ENCODE measurements around the gene LZTR1.

Gene LZTR1

DNA sequence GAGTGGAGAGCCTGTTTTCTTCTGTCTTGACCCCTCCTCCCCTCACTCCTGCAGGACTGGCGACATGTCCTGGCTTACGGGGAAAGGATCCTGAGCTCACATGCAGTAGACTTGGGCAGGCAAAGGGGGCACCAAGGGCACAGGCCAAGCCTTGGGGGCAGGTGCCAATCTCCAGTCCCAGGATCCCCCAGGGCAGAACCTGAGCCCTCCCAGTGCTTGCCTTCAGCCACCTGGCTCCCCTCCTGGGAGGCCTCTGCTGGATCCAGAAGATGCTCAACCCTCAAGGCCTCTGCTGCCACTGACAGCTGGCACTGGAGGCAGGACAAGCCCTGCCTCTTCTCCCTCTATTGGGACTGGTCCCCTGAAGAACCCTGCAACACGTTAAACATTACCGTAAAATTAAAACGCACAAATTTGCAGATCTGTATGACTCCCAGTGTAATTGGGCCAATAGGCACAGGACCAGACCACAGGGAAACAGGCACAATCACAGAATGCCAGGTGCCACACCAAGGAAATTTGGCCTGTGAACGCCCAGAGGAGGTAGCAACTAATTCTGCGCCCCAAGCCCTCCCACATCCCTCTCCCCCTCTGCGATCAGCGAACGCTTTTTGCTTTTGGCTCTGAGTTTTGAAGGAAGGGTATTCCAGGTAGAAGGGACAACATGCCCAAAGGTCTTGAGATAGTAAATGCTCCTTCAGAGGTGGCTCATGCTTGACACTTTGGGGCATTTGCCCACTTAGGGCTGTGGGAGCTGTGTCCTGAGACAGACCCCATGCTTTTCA is 967 bp upstream of the LZTR1 start:
- DNase-seq: no peak
- Histone ChIP-seq H3K27ac (ENCODE audit: insufficient read depth, low read length, poor library complexity, severe bottlenecking) (peak overlapping the region; percentile 64), H3K4me3 (ENCODE audit: insufficient read depth, low read depth, low read length, poor library complexity, severe bottlenecking) (peak overlapping the region; percentile 70), H3K9me3 (ENCODE audit: control insufficient read depth, low read length) (no peaks in the 10 kb centered on the region), H3K4me1 (ENCODE audit: control insufficient read depth, insufficient read depth, low read length, poor library complexity, severe bottlenecking) (peaks cover 19% of the 10 kb centered on the region), H3K36me3 (ENCODE audit: control insufficient read depth, insufficient read depth, low read length) (peaks cover 5% of the 10 kb centered on the region), H3K27me3 (replicated peaks; ENCODE audit: control insufficient read depth, insufficient read depth, low read length, poor library complexity, severe bottlenecking) (no peaks in the 10 kb centered on the region)

DNA sequence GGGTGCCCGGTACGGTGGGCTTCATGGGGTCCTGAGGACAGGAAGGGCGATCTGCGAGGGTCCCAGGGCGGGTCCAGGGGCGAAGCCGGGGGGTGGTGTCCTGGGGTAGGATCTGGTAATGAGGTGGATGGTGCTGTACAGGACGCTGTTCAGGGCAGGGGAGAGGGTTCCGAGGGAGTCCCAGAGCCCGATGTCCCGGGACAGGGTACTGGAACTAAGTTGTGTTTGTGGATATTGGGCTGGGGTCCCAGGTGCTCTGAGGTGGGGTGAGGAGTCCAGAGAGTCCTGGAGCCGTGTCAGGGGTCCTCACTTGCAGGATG is 426 bp downstream of the LZTR1 start:
- Histone ChIP-seq H3K27me3 (replicated peaks; ENCODE audit: control insufficient read depth, insufficient read depth, low read length, poor library complexity, severe bottlenecking) (no peaks in the 10 kb centered on the region), H3K36me3 (ENCODE audit: control insufficient read depth, insufficient read depth, low read length) (peaks cover 11% of the 10 kb centered on the region), H3K27ac (ENCODE audit: insufficient read depth, low read length, poor library complexity, severe bottlenecking) (peak overlapping the region; percentile 64), H3K9me3 (ENCODE audit: control insufficient read depth, low read length) (no peaks in the 10 kb centered on the region), H3K4me3 (ENCODE audit: insufficient read depth, low read depth, low read length, poor library complexity, severe bottlenecking) (peak overlapping the region; percentile 70), H3K4me1 (ENCODE audit: control insufficient read depth, insufficient read depth, low read length, poor library complexity, severe bottlenecking) (peaks cover 19% of the 10 kb centered on the region)
- DNase-seq: no peak

DNA sequence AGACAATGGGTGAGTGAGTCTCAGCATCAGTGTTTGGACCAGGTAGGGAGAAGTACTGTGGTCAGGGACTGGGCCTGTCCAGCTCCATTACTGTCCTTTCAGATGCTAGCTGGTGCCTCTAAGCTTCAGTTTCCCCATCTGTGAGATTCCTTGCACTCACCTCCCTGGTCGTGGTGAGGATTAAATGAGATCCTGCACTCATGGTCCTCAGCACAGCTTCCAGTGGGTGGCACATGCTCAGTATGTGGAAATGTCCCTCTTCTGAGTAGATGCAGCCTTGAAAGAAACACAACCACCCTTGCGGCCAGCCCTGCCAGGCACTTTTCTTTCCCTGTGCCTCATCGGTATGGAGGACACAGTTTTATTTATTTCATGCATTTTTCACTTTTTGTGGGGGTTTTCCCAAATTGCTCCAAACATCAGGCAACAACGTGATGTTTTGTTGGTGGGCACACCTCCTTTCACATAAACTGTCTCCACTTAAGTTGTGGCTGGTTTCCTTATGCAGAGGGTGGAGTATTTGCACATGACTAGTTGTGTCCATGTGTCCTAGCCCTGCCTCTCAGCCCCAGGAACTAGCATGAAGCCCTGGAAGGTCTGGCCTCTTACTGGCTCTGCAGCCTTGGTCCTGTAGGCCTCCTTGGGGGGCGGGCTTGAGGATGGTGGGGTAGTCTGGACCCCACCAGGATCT is 1.1 kb downstream of the LZTR1 start:
- Histone ChIP-seq H3K9me3 (ENCODE audit: control insufficient read depth, low read length) (no peaks in the 10 kb centered on the region), H3K36me3 (ENCODE audit: control insufficient read depth, insufficient read depth, low read length) (peaks cover 16% of the 10 kb centered on the region), H3K27ac (ENCODE audit: insufficient read depth, low read length, poor library complexity, severe bottlenecking) (peak overlapping the region; percentile 64), H3K27me3 (replicated peaks; ENCODE audit: control insufficient read depth, insufficient read depth, low read length, poor library complexity, severe bottlenecking) (no peaks in the 10 kb centered on the region), H3K4me1 (ENCODE audit: control insufficient read depth, insufficient read depth, low read length, poor library complexity, severe bottlenecking) (peaks cover 19% of the 10 kb centered on the region), H3K4me3 (ENCODE audit: insufficient read depth, low read depth, low read length, poor library complexity, severe bottlenecking) (no peak overlapping the region)
- no peak for DNase-seq

DNA sequence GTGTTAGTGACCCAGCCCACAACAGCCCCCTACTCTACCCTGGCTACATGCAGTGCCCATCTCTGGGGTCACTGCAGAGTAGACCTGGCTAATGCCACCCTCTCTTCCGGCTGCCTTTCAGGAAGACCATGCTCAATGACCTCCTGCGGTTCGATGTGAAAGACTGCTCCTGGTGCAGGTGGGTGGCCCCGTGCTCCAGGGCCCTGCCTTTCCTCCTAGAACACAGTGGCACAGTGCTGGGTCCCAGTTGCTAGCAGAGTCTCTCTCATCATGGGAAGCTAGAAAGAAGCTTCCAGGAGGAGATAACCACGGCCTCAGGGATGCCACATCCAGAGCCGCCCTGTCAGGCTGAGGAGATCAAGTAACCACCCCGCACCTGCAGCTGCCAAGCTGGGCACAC is 3.6 kb downstream of the LZTR1 start:
- Histone ChIP-seq H3K36me3 (ENCODE audit: control insufficient read depth, insufficient read depth, low read length) (peaks cover 16% of the 10 kb centered on the region), H3K4me3 (ENCODE audit: insufficient read depth, low read depth, low read length, poor library complexity, severe bottlenecking) (no peak overlapping the region), H3K9me3 (ENCODE audit: control insufficient read depth, low read length) (no peaks in the 10 kb centered on the region), H3K27ac (ENCODE audit: insufficient read depth, low read length, poor library complexity, severe bottlenecking) (no peak overlapping the region), H3K27me3 (replicated peaks; ENCODE audit: control insufficient read depth, insufficient read depth, low read length, poor library complexity, severe bottlenecking) (no peaks in the 10 kb centered on the region), H3K4me1 (ENCODE audit: control insufficient read depth, insufficient read depth, low read length, poor library complexity, severe bottlenecking) (peaks cover 16% of the 10 kb centered on the region)
- DNase-seq: no peak

DNA sequence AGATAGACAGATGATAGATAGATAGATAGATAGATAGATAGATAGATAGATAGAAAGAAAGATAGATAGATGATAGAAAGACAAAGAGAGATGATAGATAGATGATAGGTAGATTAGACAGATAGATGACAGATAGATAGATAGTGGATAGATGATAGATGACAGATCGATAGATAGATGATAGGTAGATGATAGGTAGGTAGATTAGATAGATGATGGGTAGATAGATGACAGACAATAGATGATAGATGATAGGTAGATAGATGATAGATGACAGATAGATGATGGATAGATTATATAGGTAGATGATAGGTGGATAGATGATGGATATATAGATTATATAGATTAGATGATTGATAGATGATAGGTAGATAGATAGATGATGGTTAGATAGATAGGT is 4.3 kb downstream of the LZTR1 start:
- no peak for DNase-seq
- Histone ChIP-seq H3K27ac (ENCODE audit: insufficient read depth, low read length, poor library complexity, severe bottlenecking) (no peak overlapping the region), H3K9me3 (ENCODE audit: control insufficient read depth, low read length) (no peaks in the 10 kb centered on the region), H3K4me1 (ENCODE audit: control insufficient read depth, insufficient read depth, low read length, poor library complexity, severe bottlenecking) (peaks cover 10% of the 10 kb centered on the region), H3K36me3 (ENCODE audit: control insufficient read depth, insufficient read depth, low read length) (peaks cover 16% of the 10 kb centered on the region), H3K27me3 (replicated peaks; ENCODE audit: control insufficient read depth, insufficient read depth, low read length, poor library complexity, severe bottlenecking) (no peaks in the 10 kb centered on the region), H3K4me3 (ENCODE audit: insufficient read depth, low read depth, low read length, poor library complexity, severe bottlenecking) (no peak overlapping the region)

DNA sequence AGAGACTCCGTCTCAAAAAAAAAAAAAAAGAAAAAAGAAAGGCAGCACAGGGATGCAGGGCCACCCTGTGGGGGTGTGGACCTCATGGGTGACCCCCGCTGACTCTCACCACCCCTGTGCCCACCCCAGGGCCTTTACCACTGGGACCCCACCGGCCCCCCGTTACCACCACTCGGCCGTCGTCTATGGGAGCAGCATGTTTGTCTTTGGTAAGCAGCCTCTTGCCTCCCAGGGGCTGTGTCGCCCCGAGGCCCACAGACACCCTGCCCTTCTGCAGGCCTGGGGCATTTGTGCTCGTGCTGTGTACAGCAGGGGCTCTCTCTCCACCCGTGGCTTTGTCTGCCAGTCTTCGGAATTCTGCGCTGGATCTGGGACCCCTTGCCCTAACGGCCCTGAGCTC is 5.3 kb downstream of the LZTR1 start:
- no peak for DNase-seq
- Histone ChIP-seq H3K36me3 (ENCODE audit: control insufficient read depth, insufficient read depth, low read length) (peaks cover 26% of the 10 kb centered on the region), H3K4me1 (ENCODE audit: control insufficient read depth, insufficient read depth, low read length, poor library complexity, severe bottlenecking) (peaks cover 6% of the 10 kb centered on the region), H3K4me3 (ENCODE audit: insufficient read depth, low read depth, low read length, poor library complexity, severe bottlenecking) (no peak overlapping the region), H3K27ac (ENCODE audit: insufficient read depth, low read length, poor library complexity, severe bottlenecking) (no peak overlapping the region), H3K9me3 (ENCODE audit: control insufficient read depth, low read length) (no peaks in the 10 kb centered on the region), H3K27me3 (replicated peaks; ENCODE audit: control insufficient read depth, insufficient read depth, low read length, poor library complexity, severe bottlenecking) (no peaks in the 10 kb centered on the region)

DNA sequence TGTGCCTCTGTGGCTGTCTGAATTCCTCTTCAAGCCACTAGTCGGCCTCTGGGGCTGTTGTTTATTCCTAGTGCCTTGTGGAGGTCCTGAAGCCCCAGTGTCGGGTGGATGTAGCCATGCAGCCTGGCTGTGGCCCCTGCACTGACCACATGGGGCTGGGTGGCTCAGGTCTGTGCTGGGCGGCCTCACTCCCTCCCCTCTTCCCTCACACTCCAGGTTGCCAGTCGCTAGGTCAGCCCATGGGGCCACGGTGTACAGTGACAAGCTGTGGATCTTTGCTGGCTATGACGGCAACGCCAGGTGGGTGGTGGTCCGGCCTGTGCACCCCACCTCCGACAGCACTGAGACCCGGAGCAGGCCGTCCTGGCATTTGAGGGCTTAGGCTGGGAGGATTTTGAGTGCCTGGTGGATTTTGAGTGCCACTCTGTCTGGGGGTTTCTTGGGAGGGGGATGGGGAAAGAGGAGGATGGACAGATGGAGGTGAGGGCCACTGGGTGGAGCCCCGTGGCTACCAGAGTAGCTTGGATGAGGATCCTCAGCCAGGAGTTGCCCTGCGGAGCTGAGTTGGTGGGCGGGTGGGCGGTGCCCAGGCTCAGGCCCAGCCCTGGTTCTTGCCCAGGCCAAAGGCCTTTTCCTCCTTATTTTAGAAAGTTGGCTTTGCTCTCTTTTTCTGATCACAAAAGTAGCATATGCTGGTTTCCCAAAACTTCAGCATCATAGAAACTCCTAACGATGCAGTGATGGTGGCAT is 6.7 kb downstream of the LZTR1 start:
- Histone ChIP-seq H3K9me3 (ENCODE audit: control insufficient read depth, low read length) (no peaks in the 10 kb centered on the region), H3K27ac (ENCODE audit: insufficient read depth, low read length, poor library complexity, severe bottlenecking) (no peak overlapping the region), H3K4me1 (ENCODE audit: control insufficient read depth, insufficient read depth, low read length, poor library complexity, severe bottlenecking) (no peaks in the 10 kb centered on the region), H3K4me3 (ENCODE audit: insufficient read depth, low read depth, low read length, poor library complexity, severe bottlenecking) (no peak overlapping the region), H3K36me3 (ENCODE audit: control insufficient read depth, insufficient read depth, low read length) (peaks cover 34% of the 10 kb centered on the region), H3K27me3 (replicated peaks; ENCODE audit: control insufficient read depth, insufficient read depth, low read length, poor library complexity, severe bottlenecking) (no peaks in the 10 kb centered on the region)
- DNase-seq: no peak

DNA sequence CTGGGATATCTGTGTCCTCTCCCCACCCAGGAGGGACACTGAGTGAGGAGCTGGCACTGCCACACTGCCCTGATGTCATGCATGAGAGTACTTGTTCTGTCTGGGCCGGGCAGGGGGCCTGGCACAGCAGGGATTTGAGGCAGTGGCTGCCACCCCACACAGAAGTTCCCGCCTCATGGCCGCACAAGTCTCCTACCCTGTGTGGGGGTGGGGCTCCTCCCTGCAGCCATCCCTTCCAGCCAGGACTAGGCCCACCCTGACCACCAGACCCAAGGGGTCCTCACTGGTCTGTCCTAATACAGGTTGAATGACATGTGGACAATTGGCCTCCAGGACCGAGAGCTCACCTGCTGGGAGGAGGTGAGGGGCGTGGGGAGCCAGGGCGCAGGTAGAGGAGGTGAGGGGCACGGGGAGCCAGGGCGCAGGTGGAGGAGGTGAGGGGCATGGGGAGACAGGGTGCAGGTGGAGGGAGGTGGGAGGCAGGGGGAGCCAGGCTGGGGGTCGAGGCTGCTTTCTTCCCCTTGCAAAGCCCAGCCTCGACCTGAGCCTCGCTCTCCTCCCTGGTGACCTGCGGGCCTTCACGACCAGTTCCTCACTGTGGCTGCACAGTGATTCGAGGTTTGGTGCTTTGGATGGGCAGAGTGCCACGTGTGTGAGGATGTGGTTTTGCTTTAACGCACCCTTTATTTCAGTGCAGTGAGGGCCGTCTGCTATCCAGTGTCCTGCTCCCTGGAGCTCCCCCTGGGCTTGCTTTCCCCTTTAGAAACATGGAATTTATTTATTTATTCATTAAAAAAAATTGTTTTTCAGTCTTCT is 7.4 kb downstream of the LZTR1 start:
- H3K27me3 ChIP-seq (replicated peaks; ENCODE audit: control insufficient read depth, insufficient read depth, low read length, poor library complexity, severe bottlenecking): no peaks in the 10 kb centered on the region
- no peak overlapping the region for H3K27ac ChIP-seq (ENCODE audit: insufficient read depth, low read length, poor library complexity, severe bottlenecking)
- no peaks in the 10 kb centered on the region for H3K4me1 ChIP-seq (ENCODE audit: control insufficient read depth, insufficient read depth, low read length, poor library complexity, severe bottlenecking)
- no peak for DNase-seq
- no peaks in the 10 kb centered on the region for H3K9me3 ChIP-seq (ENCODE audit: control insufficient read depth, low read length)
- peaks cover 31% of the 10 kb centered on the region for H3K36me3 ChIP-seq (ENCODE audit: control insufficient read depth, insufficient read depth, low read length)
- H3K4me3 ChIP-seq (ENCODE audit: insufficient read depth, low read depth, low read length, poor library complexity, severe bottlenecking): no peak overlapping the region

DNA sequence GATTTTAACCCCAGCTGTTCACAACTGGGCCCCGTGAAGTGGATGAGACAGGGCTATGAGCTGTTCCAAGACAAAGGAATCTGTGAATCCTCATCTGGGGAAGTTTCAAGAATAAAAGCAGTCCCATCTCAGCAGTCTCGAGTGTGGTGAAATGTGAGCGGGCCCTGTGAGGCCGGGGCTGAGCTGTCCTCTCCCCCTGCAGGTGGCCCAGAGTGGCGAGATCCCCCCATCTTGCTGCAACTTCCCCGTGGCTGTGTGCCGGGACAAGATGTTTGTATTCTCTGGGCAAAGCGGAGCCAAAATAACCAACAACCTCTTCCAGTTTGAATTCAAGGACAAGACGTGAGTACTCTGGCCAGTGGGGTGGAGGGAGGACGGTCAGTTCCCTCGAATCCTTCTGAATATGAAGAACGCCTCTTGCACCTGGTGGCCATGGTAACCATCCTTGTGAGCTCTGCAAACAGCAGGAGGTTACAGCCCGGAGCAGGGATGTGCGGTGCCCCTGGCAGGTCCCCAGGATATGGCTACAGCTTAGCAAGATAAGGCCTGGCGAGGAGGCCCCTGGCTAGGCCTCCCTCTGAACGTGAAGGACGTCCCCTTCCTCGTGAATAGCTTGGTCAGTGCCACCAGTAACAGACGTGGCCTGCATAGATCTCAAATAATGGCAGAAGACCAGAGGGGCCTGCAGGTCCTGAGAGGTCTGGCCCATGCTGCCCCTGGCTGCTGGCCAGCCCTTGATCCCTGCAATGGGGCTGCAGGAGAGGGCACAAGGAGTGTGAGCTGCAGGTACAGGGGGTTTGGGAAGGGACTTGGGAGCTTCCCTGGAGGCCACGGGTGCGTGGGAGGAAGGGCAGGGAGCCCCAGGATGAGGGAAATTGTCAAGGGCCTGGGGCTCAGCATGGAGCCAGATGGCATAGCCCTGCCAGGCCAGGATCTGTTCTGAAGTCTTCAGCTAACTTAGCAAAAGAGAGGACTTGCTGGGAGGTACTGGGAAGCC is 8.4 kb downstream of the LZTR1 start:
- H3K27me3 ChIP-seq (replicated peaks; ENCODE audit: control insufficient read depth, insufficient read depth, low read length, poor library complexity, severe bottlenecking): no peaks in the 10 kb centered on the region

More for the DNA sequence above, 8.4 kb downstream of the LZTR1 start:
- DNase-seq: no peak
- H3K4me1 ChIP-seq (ENCODE audit: control insufficient read depth, insufficient read depth, low read length, poor library complexity, severe bottlenecking): no peaks in the 10 kb centered on the region
- no peak overlapping the region for H3K27ac ChIP-seq (ENCODE audit: insufficient read depth, low read length, poor library complexity, severe bottlenecking)
- no peak overlapping the region for H3K4me3 ChIP-seq (ENCODE audit: insufficient read depth, low read depth, low read length, poor library complexity, severe bottlenecking)
- H3K36me3 ChIP-seq (ENCODE audit: control insufficient read depth, insufficient read depth, low read length): peaks cover 29% of the 10 kb centered on the region
- H3K9me3 ChIP-seq (ENCODE audit: control insufficient read depth, low read length): no peaks in the 10 kb centered on the region
